Measurements from ENCODE around the gene DOLPP1.

DNA sequence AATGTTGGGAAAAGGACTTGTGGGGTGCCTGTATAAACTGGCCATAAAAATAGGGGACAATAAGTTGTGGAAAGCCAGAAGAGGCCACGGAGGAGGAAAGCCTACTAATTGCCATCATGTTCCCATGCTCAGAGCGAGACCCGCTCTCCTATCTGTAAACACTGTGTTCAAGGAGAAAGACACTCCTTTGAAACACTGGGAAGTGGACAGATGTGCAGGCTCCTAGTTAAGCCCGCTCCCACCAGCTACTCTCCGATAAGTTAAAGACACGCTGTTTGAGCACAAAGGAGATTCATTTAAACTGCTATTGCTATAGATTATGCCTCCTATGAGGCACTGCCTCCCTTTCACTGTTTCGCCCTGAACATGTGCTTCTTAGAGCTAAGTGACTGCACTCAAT, 20.4 kb downstream of the DOLPP1 start:
- TF ChIP-seq, protein P1, sequence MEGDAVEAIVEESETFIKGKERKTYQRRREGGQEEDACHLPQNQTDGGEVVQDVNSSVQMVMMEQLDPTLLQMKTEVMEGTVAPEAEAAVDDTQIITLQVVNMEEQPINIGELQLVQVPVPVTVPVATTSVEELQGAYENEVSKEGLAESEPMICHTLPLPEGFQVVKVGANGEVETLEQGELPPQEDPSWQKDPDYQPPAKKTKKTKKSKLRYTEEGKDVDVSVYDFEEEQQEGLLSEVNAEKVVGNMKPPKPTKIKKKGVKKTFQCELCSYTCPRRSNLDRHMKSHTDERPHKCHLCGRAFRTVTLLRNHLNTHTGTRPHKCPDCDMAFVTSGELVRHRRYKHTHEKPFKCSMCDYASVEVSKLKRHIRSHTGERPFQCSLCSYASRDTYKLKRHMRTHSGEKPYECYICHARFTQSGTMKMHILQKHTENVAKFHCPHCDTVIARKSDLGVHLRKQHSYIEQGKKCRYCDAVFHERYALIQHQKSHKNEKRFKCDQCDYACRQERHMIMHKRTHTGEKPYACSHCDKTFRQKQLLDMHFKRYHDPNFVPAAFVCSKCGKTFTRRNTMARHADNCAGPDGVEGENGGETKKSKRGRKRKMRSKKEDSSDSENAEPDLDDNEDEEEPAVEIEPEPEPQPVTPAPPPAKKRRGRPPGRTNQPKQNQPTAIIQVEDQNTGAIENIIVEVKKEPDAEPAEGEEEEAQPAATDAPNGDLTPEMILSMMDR (IDR thresholded peaks at IDR 0.05; ENCODE audit: insufficient read depth, low read length): no peak
- TF ChIP-seq SPI1 (IDR thresholded peaks at IDR 0.05; ENCODE audit: borderline replicate concordance, low read depth) (no peak), POLR2AphosphoS5 (IDR thresholded peaks at IDR 0.05; ENCODE audit: low read depth) (no peak), GABPA (IDR thresholded peaks at IDR 0.05; ENCODE audit: low read depth) (no peak)
- TF ChIP-seq, protein P2, sequence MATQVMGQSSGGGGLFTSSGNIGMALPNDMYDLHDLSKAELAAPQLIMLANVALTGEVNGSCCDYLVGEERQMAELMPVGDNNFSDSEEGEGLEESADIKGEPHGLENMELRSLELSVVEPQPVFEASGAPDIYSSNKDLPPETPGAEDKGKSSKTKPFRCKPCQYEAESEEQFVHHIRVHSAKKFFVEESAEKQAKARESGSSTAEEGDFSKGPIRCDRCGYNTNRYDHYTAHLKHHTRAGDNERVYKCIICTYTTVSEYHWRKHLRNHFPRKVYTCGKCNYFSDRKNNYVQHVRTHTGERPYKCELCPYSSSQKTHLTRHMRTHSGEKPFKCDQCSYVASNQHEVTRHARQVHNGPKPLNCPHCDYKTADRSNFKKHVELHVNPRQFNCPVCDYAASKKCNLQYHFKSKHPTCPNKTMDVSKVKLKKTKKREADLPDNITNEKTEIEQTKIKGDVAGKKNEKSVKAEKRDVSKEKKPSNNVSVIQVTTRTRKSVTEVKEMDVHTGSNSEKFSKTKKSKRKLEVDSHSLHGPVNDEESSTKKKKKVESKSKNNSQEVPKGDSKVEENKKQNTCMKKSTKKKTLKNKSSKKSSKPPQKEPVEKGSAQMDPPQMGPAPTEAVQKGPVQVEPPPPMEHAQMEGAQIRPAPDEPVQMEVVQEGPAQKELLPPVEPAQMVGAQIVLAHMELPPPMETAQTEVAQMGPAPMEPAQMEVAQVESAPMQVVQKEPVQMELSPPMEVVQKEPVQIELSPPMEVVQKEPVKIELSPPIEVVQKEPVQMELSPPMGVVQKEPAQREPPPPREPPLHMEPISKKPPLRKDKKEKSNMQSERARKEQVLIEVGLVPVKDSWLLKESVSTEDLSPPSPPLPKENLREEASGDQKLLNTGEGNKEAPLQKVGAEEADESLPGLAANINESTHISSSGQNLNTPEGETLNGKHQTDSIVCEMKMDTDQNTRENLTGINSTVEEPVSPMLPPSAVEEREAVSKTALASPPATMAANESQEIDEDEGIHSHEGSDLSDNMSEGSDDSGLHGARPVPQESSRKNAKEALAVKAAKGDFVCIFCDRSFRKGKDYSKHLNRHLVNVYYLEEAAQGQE (IDR thresholded peaks at IDR 0.05; ENCODE audit: insufficient replicate concordance, low read depth): no peak
